Caco-2 (cell line): ENCODE results near the gene PDE11A. TPM values are rescaled to one million over a fixed set of nuclear protein-coding genes. Genes with fewer than 3 reads are reported as not detected.

ENCODE experiments used
- BruUV-seq: library from RNA; stranded (reverse); fragments of 400-500 nt; replicated peaks from 2 replicates; lab custom pipeline; 2021; lab: Mats Ljungman, UMichigan
- CTCF ChIA-PET: fragments of 300-600 bp; sonication (Branson Sonifier 250); formaldehyde crosslinking; loops from one replicate; lab custom pipeline; 2022; ENCODE audit warnings: antibody characterized with exemption; lab: Charles Lee
- POLR2A ChIA-PET: fragments of 300-600 bp; sonication (Branson Sonifier 250); formaldehyde crosslinking; loops from one replicate; lab custom pipeline; 2022; ENCODE audit warnings: antibody characterized with exemption; lab: Charles Lee
- DNase-seq, 2 experiments: peaks; one replicate each; pipeline versions ENCODE4 v3.0.0 to v3.0.0-alpha.2; 2020 to 2022
- H3K27me3 ChIP-seq: replicated peaks from 2 replicates; pipeline ENCODE4 v1.6.0; 2011; ENCODE audit warnings: low read length; ENCODE audit not compliant: control insufficient read depth, insufficient read depth
- H3K36me3 ChIP-seq: 2 replicates; pipeline ENCODE4 v1.5.1; 2011; ENCODE audit warnings: low read length; ENCODE audit not compliant: control insufficient read depth, insufficient read depth
- H3K4me1 ChIP-seq: fragments of 250-450 bp; sonication (Bioruptor Pico); 2 replicates; pipeline ENCODE4 v1.5.1; 2020; ENCODE audit warnings: mild to moderate bottlenecking
- H3K4me3 ChIP-seq: 2 replicates; pipeline ENCODE4 v1.5.1; 2011; ENCODE audit warnings: low read depth, mild to moderate bottlenecking, control low read depth, low read length
- H3K9me3 ChIP-seq: fragments of 250-450 bp; sonication (Bioruptor Pico); 2 replicates; pipeline ENCODE4 v1.5.1; 2020; ENCODE audit warnings: mild to moderate bottlenecking, moderate library complexity
- H3K27ac Mint-ChIP-seq: one replicate; pipeline ENCODE4 v1.8.0; 2022; ENCODE audit warnings: mixed read lengths; ENCODE audit not compliant: unreplicated experiment
- H3K27me3 Mint-ChIP-seq: one replicate; pipeline ENCODE4 v1.8.0; 2022; ENCODE audit warnings: mixed read lengths; ENCODE audit not compliant: insufficient read depth, unreplicated experiment
- H3K36me3 Mint-ChIP-seq: one replicate; pipeline ENCODE4 v1.8.0; 2022; ENCODE audit warnings: mild to moderate bottlenecking, mixed read lengths; ENCODE audit not compliant: insufficient read depth, unreplicated experiment
- H3K4me1 Mint-ChIP-seq: one replicate; pipeline ENCODE4 v1.8.0; 2022; ENCODE audit warnings: low read depth, mixed read lengths; ENCODE audit not compliant: unreplicated experiment
- H3K4me3 Mint-ChIP-seq: one replicate; pipeline ENCODE4 v1.8.0; 2022; ENCODE audit warnings: mild to moderate bottlenecking, moderate library complexity, mixed read lengths; ENCODE audit not compliant: unreplicated experiment
- H3K9me3 Mint-ChIP-seq: one replicate; pipeline ENCODE4 v1.8.0; 2022; ENCODE audit warnings: mixed read lengths; ENCODE audit not compliant: unreplicated experiment
- intact Hi-C: fragments of 100-400 bp; cut with micrococcal nuclease; formaldehyde crosslinking; loops from one replicate; pipeline ENCODE4 v1.10.0; 2022; ENCODE audit not compliant: unreplicated experiment
- total RNA-seq: library from RNA; stranded (reverse); gene quantifications from 2 replicates; pipeline ENCODE4 v1.2.3, GENCODE V29; 2022
- TF ChIP-seq, protein P1 (sequence below), 2 experiments: fragments of 200-600 bp in 1 of 2; IDR thresholded peaks; 1 replicate in 1 of 2; 2 replicates in 1 of 2; pipeline versions ENCODE4 v1.5.1 to v1.8.0; 2011 to 2022; ENCODE audit warnings: antibody characterized with exemption in 1 of 2, control low read depth in 1 of 2, inconsistent platforms in 1 of 2, low read depth in 1 of 2, low read length in 1 of 2, mild to moderate bottlenecking in 1 of 2, moderate library complexity in 1 of 2; ENCODE audit not compliant: insufficient read depth in 1 of 2, severe bottlenecking in 1 of 2, unreplicated experiment in 1 of 2

Gene PDE11A
- total RNA-seq, 1 experiment from 2014 or later, result 0.25 TPM

DNA sequence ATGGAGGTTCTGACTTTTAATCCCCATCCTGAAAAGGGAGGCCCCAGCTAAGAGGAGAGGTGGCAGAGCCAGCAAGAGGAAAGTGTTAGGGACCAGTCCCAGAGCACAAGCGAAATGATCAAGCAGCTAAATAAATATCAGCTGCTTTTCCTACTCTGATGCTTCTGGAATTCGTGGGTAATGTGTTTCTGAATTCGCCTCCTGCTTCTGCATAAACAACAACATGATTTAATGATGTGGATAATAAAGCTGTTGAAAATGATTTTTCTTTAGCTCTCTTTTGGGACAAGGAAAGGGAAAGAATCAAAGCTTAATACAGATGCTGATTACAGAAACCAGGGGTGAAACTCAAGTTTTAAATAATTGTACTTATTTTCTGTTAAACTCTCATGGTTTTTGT is 329.7 kb downstream of the PDE11A start:
- no peaks in the 10 kb centered on the region for H3K36me3 ChIP-seq
- no peaks in the 10 kb centered on the region for H3K36me3 Mint-ChIP-seq
- H3K9me3 ChIP-seq, result no peaks in the 10 kb centered on the region
- BruUV-seq, result no TSS peak
- DNase-seq, result no peak
- POLR2A ChIA-PET, result no interaction called here
- CTCF ChIA-PET, result no interaction called here
- H3K4me3 Mint-ChIP-seq, result no peak overlapping the region
- no peak overlapping the region for H3K27ac Mint-ChIP-seq
- H3K27me3 ChIP-seq, result no peaks in the 10 kb centered on the region
- H3K4me1 ChIP-seq, result no peaks in the 10 kb centered on the region
- H3K27me3 Mint-ChIP-seq, result peaks cover 10% of the 10 kb centered on the region
- H3K4me3 ChIP-seq, result no peak overlapping the region
- TF ChIP-seq, protein P1, sequence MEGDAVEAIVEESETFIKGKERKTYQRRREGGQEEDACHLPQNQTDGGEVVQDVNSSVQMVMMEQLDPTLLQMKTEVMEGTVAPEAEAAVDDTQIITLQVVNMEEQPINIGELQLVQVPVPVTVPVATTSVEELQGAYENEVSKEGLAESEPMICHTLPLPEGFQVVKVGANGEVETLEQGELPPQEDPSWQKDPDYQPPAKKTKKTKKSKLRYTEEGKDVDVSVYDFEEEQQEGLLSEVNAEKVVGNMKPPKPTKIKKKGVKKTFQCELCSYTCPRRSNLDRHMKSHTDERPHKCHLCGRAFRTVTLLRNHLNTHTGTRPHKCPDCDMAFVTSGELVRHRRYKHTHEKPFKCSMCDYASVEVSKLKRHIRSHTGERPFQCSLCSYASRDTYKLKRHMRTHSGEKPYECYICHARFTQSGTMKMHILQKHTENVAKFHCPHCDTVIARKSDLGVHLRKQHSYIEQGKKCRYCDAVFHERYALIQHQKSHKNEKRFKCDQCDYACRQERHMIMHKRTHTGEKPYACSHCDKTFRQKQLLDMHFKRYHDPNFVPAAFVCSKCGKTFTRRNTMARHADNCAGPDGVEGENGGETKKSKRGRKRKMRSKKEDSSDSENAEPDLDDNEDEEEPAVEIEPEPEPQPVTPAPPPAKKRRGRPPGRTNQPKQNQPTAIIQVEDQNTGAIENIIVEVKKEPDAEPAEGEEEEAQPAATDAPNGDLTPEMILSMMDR (IDR thresholded peaks at IDR 0.05; ENCODE audit: insufficient read depth in 1 of 2, low read depth in 1 of 2, low read length in 1 of 2, severe bottlenecking in 1 of 2, unreplicated experiment in 1 of 2), result no peak
- no peaks in the 10 kb centered on the region for H3K9me3 Mint-ChIP-seq
- intact Hi-C loops, result no loop called here
- H3K4me1 Mint-ChIP-seq, result peaks cover 12% of the 10 kb centered on the region

DNA sequence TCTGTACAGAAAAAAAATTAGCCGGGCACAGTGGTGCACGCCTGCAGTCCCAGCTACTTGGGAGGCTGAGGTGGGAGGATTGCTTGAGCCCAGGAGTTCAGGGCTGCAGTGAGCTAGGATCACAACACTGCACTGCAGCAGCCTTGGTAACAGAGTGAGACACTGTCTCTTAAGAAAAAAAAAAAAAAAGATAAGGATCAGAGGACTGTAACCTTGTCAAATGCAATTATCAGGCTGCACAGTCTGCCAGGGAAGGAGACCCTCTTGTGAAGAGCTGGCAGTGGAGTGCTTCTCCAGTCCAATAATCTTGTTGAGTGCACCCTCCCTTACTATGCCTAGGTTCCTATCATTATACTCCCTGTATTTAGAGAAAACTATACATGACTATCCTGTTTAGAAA is 330.7 kb downstream of the PDE11A start:
- Mint-ChIP-seq H3K27me3 (peaks cover 10% of the 10 kb centered on the region), H3K4me1 (peaks cover 12% of the 10 kb centered on the region), H3K4me3 (no peak overlapping the region), H3K27ac (no peak overlapping the region), H3K36me3 (no peaks in the 10 kb centered on the region), H3K9me3 (no peaks in the 10 kb centered on the region)
- Histone ChIP-seq H3K27me3 (no peaks in the 10 kb centered on the region), H3K9me3 (no peaks in the 10 kb centered on the region), H3K4me3 (no peak overlapping the region), H3K36me3 (no peaks in the 10 kb centered on the region), H3K4me1 (no peaks in the 10 kb centered on the region)
- BruUV-seq, result no TSS peak
- intact Hi-C loops, result no loop called here
- no peak for DNase-seq
- ChIA-PET CTCF (no interaction called here), POLR2A (no interaction called here)
- TF ChIP-seq, protein P1 (IDR thresholded peaks at IDR 0.05; ENCODE audit: insufficient read depth in 1 of 2, low read depth in 1 of 2, low read length in 1 of 2, severe bottlenecking in 1 of 2, unreplicated experiment in 1 of 2), result no peak

DNA sequence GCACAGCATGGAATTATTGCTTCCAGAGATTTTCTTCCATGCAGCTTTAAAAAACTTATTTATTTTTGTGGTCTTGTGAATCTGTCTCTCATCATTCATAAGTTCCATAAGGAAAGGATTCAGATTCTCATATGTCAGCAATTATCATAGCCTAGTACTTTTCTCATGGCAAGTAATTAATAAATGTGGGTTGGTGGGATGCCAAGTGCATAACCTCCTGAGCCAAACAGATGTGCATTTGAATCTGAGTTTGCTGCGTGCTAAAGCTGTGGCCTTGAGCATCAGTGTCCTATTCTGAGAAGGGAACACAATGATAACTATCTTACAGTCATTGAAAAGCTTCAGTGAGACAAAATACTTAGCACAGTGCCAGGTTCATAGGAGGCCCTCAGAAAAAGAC is 331.9 kb downstream of the PDE11A start:
- H3K9me3 ChIP-seq, result no peaks in the 10 kb centered on the region
- H3K36me3 ChIP-seq, result no peaks in the 10 kb centered on the region
- no TSS peak for BruUV-seq
- Mint-ChIP-seq H3K36me3 (no peaks in the 10 kb centered on the region), H3K27ac (no peak overlapping the region), H3K4me1 (peaks cover under 1% of the 10 kb centered on the region), H3K4me3 (no peak overlapping the region), H3K27me3 (peaks cover 10% of the 10 kb centered on the region), H3K9me3 (peaks cover 8% of the 10 kb centered on the region)
- no peak overlapping the region for H3K4me3 ChIP-seq
- CTCF ChIA-PET, result no interaction called here
- H3K4me1 ChIP-seq, result no peaks in the 10 kb centered on the region
- TF ChIP-seq, protein P1 (IDR thresholded peaks at IDR 0.05; ENCODE audit: insufficient read depth in 1 of 2, low read depth in 1 of 2, low read length in 1 of 2, severe bottlenecking in 1 of 2, unreplicated experiment in 1 of 2), result no peak
- POLR2A ChIA-PET, result no interaction called here
- intact Hi-C loops, result no loop called here
- no peak for DNase-seq
- no peaks in the 10 kb centered on the region for H3K27me3 ChIP-seq
